GM10248 (cell line): ENCODE measurements around the gene FKBP8.

Experiments
- CTCF ChIA-PET: fragments of 300-600 bp; sonication (Branson Sonifier 250); formaldehyde crosslinking; extraction: SDS; loops from one replicate; lab custom pipeline; 2021; ENCODE audit warnings: antibody characterized with exemption; lab: Yijun Ruan, JAX
- POLR2A ChIA-PET: fragments of 350-650 bp; sonication (Branson Sonifier 250); formaldehyde crosslinking; extraction: SDS; loops from one replicate; lab custom pipeline; 2020; ENCODE audit warnings: antibody characterized with exemption; lab: Yijun Ruan, JAX
- DNase-seq: peaks from one replicate; pipeline ENCODE4 v3.0.0; 2012; ENCODE audit errors: extremely low spot score
- TF ChIP-seq, protein P1 (sequence below): IDR thresholded peaks from 2 replicates; pipeline ENCODE4 v1.5.1; 2012; ENCODE audit warnings: mild to moderate bottlenecking, low read depth; ENCODE audit errors: extremely low read depth, missing control alignments, control extremely low read depth

The FKBP8 gene

DNA sequence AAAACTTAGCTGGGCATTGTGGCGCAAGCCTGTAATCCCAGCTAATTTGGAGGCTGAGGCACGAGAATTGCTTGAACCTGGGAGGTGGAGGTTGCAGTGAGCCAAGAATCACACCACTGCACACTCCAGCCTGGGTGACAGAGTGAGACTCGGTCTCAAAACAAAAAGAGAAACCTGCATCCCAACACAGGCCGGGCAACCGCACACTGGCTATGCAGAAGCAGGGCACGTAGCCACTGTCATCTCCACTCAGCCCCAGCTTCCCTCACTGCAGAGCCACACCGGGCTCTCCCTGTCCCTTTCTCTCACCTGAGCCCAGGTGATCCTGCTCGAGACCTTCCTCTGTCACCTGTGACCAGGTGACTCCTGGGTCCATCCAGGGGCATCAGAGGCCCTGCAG, 33.2 kb downstream of the FKBP8 start:
- CTCF ChIA-PET, result interaction anchor here (1.2 to 2.3 kb wide), 4 partner anchors 9 to 338 kb away, joined by 3 to 11 read pairs (median 4); partner anchors contain the start of gene UBA52
- TF ChIP-seq, protein P1, sequence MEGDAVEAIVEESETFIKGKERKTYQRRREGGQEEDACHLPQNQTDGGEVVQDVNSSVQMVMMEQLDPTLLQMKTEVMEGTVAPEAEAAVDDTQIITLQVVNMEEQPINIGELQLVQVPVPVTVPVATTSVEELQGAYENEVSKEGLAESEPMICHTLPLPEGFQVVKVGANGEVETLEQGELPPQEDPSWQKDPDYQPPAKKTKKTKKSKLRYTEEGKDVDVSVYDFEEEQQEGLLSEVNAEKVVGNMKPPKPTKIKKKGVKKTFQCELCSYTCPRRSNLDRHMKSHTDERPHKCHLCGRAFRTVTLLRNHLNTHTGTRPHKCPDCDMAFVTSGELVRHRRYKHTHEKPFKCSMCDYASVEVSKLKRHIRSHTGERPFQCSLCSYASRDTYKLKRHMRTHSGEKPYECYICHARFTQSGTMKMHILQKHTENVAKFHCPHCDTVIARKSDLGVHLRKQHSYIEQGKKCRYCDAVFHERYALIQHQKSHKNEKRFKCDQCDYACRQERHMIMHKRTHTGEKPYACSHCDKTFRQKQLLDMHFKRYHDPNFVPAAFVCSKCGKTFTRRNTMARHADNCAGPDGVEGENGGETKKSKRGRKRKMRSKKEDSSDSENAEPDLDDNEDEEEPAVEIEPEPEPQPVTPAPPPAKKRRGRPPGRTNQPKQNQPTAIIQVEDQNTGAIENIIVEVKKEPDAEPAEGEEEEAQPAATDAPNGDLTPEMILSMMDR, result no peak
- no peak for DNase-seq
- POLR2A ChIA-PET, result interaction anchor here (0.7 to 1.0 kb wide), 2 partner anchors 10 kb away, joined by 3 to 5 read pairs; no protein-coding TSS in a partner anchor

DNA sequence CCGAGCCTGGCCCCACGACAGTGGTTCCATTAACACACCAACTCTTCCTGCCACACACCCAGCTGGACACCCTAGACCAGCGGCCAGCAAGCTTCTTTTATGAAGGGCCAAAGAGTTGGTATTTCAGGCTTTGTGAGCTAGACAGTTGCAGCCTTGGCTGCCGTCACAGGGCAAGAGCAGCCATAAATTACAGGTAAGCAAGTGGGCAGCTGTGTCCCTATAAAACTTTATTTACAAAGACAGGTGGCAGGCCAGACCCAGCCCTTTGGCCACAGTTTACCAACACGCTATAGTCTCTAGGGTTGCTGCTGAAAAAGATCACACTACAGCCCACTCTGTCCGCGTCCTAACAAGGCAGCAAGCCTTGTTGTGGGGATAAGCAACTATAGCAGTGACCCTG, 34.8 kb downstream of the FKBP8 start:
- TF ChIP-seq, protein P1, result no peak
- ChIA-PET CTCF (interaction anchor here (1.2 to 1.9 kb wide), 3 partner anchors 11 to 339 kb away, joined by 4 to 6 read pairs (median 6); no protein-coding TSS in a partner anchor), POLR2A (no interaction called here)
- no peak for DNase-seq

DNA sequence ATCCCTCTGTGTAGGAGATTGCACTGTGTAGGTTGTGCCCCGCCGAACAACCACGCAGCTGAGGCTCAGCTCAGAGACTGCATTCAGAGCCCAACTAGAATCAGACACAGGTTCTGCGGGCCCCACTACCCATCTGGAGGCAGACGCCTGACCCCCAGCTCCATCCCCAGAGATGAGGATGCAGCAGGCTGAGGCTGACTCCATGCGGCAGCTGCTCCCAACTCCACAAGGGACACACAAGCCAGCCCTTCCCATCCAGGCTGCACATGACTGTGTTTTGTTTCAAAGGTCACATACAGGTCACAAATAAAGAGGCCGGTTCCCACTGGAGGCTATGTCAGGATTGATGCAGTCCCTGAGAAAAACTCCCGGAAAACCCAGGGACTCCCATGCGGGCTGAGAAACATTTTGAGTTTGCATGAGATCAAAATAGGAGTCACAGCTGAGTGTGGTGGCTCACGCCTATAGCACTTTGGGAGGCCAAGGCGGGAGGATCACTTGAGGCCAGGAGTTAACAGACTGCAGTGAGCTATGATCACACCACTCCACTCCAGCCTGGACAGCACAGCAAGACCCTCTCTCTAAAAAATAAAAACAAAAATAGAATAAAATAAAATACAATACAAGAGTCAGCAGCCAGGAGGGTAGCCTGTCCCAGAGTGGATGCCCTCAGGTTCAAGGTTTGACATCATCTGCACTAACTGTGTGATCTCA, 35.5 kb downstream of the FKBP8 start:
- CTCF ChIA-PET, result interaction anchor here (1.0 to 6.7 kb wide), 7 partner anchors 9 to 81 kb away, joined by 3 to 38 read pairs (median 6); no protein-coding TSS in a partner anchor
- TF ChIP-seq, protein P1, result no peak

DNA sequence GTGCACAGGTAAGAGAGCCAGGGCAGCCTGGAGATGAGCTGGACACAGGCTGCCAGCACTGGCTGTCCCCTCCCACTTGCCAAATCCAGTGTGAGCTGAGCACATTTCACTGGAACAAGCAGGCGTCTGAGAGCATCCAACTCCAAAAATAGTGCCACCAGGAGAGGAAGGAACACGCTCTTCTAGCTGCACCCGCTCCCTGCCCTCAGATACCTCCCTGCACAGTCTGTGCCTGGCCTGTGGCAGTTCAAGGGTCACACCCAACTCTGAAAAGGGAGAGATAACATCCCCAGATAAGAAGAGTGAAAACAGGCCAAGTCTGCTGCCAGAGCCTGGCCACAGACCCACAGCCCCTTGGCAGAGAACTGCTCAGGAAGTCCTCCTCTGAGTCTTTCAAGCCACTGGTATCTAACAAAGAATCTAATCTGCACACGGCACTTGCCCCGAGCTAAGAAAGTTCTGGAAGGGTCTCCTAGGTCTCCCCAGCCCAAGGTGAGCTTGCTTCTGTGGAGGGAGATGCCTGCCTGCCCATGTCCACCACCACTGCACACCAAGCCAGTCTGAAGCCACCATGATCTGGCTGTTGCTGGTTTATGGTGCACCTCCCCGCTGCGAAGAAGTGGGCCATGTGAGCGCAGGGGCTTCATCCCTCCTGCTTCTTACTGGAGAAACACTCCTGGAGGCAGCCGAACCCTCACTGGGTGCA, 36.2 kb downstream of the FKBP8 start:
- TF ChIP-seq, protein P1, result no peak
- ChIA-PET POLR2A (interaction anchor here (0.7 to 1.0 kb wide), 3 partner anchors 13 to 16 kb away, joined by 3 read pairs; partner anchors contain the start of gene ELL), CTCF (interaction anchor here (1.0 to 6.7 kb wide), 6 partner anchors 9 to 82 kb away, joined by 3 to 38 read pairs (median 6); no protein-coding TSS in a partner anchor)
- no peak for DNase-seq

More for the DNA sequence above, 35.5 kb downstream of the FKBP8 start:
- POLR2A ChIA-PET, result interaction anchor here (1.0 kb wide), 1 partner anchor 12 kb away, joined by 3 read pairs; no protein-coding TSS in a partner anchor
- DNase-seq, result no peak

DNA sequence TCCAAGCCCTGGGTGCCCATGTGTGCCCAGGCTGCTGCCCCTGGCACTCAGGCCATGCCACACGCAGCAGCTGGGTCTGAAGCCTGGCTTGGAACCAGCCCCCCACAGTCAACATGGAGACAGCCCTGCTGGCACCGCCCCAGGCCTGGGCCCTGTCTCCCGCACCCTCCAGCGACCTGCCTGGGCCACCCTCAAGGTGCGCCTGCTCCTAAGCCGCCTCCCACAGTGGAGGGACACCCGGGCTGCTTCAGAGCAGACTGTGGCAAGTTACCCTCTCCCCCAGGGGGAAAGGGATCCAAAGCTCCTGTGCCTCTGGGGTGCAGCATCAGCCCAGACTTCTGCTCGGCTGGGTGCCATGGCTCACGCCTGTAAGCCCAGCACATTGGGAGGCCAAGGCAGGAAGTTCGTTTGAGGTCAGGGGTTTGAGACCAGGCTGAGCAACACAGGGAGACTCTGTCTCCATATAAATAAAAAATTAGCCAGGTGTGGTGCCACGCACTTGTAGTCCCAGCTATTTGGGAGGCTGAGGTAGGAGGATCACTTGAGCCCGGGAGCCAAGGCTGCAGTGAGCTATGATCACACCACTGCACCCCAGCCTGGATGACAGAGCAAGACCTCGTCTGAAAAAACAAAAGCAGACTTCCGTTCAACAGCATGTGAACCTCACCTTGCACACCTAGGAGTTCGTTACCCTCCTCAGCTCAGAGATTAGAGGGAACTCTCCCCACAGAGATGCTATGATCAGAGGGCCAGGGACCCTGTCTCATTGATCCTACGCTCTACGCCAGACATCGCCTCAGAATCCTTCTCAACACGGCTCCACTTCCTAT, 37.1 kb downstream of the FKBP8 start:
- DNase-seq, result no peak
- ChIA-PET POLR2A (interaction anchor here (0.7 to 0.9 kb wide), 2 partner anchors 15 to 17 kb away, joined by 3 read pairs; partner anchors contain the start of gene ELL), CTCF (interaction anchor here (0.7 to 6.7 kb wide), 6 partner anchors 9 to 83 kb away, joined by 3 to 38 read pairs (median 5); no protein-coding TSS in a partner anchor)
- TF ChIP-seq, protein P1, result no peak
